OCI-LY7 (cell line): ENCODE measurements around the gene PLA2G15.

Experiments used
- CTCF ChIP-seq: fragments of 200-600 bp; sonication (generic); conservative IDR thresholded peaks from 2 replicates; pipeline ENCODE4 v1.5.1; 2014; ENCODE audit warnings: mild to moderate bottlenecking, antibody characterized with exemption, low read length, moderate library complexity, mixed read lengths
- EZH2phosphoT487 ChIP-seq: fragments of 200-600 bp; sonication (generic); IDR thresholded peaks from 2 replicates; pipeline ENCODE4 v1.6.1; 2018; ENCODE audit warnings: low read depth, borderline replicate concordance, mild to moderate bottlenecking, mixed run types, antibody characterized with exemption, low read length, moderate library complexity, mixed read lengths

GRCh38 chr16:68249371-68249770 is 4.2 kb downstream of the PLA2G15 start:
- TF ChIP-seq CTCF (no peak), EZH2phosphoT487 (no peak)
